Subcutaneous abdominal adipose tissue (tissue), 5 donors: Measurements from ENCODE around the gene COL8A2.

Experiments
- H3K27ac ChIP-seq: one replicate; pipeline ENCODE4 v1.7.0; 2013; ENCODE audit warnings: low read depth, mild to moderate bottlenecking, inconsistent platforms, low read length, moderate library complexity
- H3K27me3 ChIP-seq, 5 donors: one replicate each; pipeline ENCODE4 v1.7.0; 2013; ENCODE audit warnings: low read length in 5 of 5, inconsistent platforms in 1 of 5; ENCODE audit not compliant: control insufficient read depth in 5 of 5, insufficient read depth in 4 of 5
- H3K36me3 ChIP-seq, 5 donors: one replicate each; pipeline ENCODE4 v1.7.0; 2013; ENCODE audit warnings: low read length in 5 of 5; ENCODE audit not compliant: control insufficient read depth in 5 of 5, insufficient read depth in 5 of 5
- H3K4me1 ChIP-seq, 5 donors: one replicate each; pipeline ENCODE4 v1.7.0; 2013; ENCODE audit warnings: low read length in 5 of 5, mild to moderate bottlenecking in 3 of 5, moderate library complexity in 1 of 5; ENCODE audit not compliant: control insufficient read depth in 5 of 5, insufficient read depth in 5 of 5
- H3K4me3 ChIP-seq, 5 donors: one replicate each; pipeline ENCODE4 v1.7.0; 2013; ENCODE audit warnings: low read length in 5 of 5, low read depth in 1 of 5
- H3K9ac ChIP-seq, 5 donors: one replicate each; pipeline ENCODE4 v1.7.0; 2013; ENCODE audit warnings: low read length in 5 of 5, mild to moderate bottlenecking in 4 of 5, moderate library complexity in 3 of 5
- H3K9me3 ChIP-seq, 5 donors: one replicate each; pipeline ENCODE4 v1.7.0; 2013; ENCODE audit warnings: low read length in 5 of 5; ENCODE audit not compliant: control insufficient read depth in 5 of 5
- donor health status: healthy.
- donor health status: healthy.
- donor health status: healthy.
- donor health status: healthy.
- donor health status: healthy.

COL8A2 gene

DNA sequence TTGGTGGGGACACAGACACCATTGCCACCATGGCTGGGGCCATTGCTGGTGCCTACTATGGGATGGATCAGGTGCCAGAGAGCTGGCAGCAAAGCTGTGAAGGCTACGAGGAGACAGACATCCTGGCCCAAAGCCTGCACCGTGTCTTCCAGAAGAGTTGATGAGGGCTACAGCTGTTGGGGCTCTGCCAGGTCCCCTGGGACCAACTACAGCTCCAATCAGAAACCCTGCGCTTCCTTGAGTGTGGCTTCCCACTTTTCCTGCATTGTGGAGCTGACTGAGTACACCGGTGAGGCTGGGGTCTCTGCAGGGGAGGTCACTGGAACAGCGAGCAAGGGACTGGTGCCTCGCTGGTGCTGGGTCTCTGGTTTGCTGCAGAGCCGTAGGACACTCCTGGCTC, 31.8 kb downstream of the COL8A2 start:
- Histone ChIP-seq H3K9me3 (no peaks in the 10 kb centered on the region), H3K36me3 (peaks cover 0 to 57% (median 48%) of the 10 kb centered on the region in 5 donors), H3K27me3 (no peaks in the 10 kb centered on the region), H3K9ac (peak overlapping the region in 1 of 5 donors; percentile 20), H3K4me3 (no peak overlapping the region), H3K4me1 (peaks cover 2 to 59% (median 42%) of the 10 kb centered on the region in 5 donors), H3K27ac (peak overlapping the region; percentile 55)

DNA sequence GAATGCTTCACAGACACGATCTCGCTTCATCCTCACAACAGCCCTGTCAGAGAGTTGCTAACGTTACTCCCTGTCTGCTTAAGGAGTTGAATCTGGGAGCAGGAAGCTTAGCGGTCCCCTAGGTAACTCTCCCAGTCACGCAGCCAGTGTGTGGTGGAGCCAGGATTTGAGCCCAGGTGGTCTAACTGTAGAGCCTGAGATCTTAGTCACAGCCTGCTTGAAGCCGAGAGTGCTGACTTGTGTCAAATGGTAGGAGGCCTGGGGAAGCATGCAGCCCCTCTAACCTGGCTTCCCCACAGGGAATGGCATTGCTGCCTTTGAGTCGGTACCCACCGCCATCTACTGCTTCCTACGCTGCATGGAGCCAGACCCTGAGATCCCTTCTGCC, 32.2 kb downstream of the COL8A2 start:
- H3K9ac ChIP-seq = no peak overlapping the region
- no peaks in the 10 kb centered on the region for H3K27me3 ChIP-seq
- peaks cover 2 to 62% (median 45%) of the 10 kb centered on the region in 5 donors for H3K4me1 ChIP-seq
- H3K36me3 ChIP-seq = peaks cover 0 to 57% (median 48%) of the 10 kb centered on the region in 5 donors
- no peak overlapping the region for H3K27ac ChIP-seq
- H3K4me3 ChIP-seq = no peak overlapping the region
- no peaks in the 10 kb centered on the region for H3K9me3 ChIP-seq

DNA sequence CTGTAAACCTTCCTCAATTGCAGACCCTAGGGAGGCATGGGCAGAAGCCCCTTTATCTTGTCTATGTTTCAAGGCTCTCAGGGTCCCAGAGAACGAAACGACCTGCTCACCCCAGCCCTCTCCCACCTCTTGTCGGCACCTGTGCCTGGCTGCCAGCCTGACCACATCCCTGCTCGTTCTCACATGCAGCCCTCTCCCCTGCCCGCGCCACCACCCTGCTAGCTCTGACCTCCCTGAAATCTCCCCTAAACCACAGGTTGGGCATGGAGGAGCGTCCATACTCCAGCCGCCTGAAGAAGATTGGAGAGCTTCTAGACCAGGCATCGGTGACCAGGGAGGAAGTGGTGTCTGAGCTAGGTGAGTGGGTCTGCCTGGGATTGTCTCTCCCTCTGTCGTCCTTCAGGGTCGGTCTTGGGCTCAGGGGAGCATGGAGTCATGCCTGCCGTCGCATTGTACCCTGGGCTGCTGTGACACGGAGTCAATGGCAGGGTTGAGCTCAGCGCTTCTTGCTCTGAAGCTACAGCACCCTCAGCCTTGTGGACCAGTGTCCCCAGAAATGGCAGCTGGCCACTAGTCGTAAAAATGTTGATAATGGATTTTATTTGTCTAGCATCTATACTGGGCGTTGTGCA, 32.7 kb downstream of the COL8A2 start:
- H3K36me3 ChIP-seq = peaks cover 0 to 57% (median 48%) of the 10 kb centered on the region in 5 donors
- H3K4me3 ChIP-seq = no peak overlapping the region
- H3K27ac ChIP-seq = no peak overlapping the region
- no peaks in the 10 kb centered on the region for H3K27me3 ChIP-seq
- H3K4me1 ChIP-seq = peaks cover 2 to 62% (median 45%) of the 10 kb centered on the region in 5 donors
- H3K9ac ChIP-seq = no peak overlapping the region
- H3K9me3 ChIP-seq = no peaks in the 10 kb centered on the region

DNA sequence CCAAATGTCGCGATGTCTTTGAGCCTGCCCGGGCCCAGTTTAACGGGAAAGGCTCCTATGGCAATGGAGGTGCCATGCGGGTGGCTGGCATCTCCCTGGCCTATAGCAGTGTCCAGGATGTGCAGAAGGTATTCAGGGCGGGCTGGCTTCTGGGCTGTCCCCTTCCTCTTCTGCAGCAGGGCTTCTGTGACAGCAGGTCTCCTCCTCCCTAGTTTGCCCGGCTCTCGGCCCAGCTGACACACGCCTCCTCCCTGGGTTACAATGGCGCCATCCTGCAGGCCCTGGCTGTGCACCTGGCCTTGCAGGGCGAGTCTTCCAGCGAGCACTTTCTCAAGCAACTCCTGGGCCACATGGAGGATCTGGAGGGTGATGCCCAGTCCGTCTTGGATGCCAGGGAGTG, 33.3 kb downstream of the COL8A2 start:
- peaks cover 2 to 62% (median 45%) of the 10 kb centered on the region in 5 donors for H3K4me1 ChIP-seq
- peaks cover 0 to 53% (median 48%) of the 10 kb centered on the region in 5 donors for H3K36me3 ChIP-seq

DNA sequence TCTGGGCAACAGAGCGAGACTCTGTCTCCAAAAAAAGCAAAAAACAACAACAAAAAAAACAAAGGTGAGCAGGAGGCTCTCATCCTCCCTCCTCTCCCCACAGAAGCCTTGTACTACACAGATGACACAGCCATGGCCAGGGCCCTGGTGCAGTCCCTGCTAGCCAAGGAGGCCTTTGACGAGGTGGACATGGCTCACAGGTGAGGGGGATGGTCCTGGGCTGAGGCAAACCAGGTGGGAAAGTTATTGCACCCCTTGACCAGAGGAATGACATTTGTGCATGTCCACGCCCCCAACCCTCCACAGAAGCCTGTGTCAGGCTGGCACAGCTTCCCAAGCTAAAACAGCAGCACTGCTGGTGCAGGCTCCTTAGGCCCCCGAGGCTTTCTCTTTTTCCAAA, 33.9 kb downstream of the COL8A2 start:
- Histone ChIP-seq H3K4me1 (peaks cover 2 to 59% (median 42%) of the 10 kb centered on the region in 5 donors), H3K9ac (no peak overlapping the region), H3K36me3 (peaks cover 0 to 49% (median 47%) of the 10 kb centered on the region in 5 donors), H3K4me3 (no peak overlapping the region), H3K27ac (no peak overlapping the region), H3K27me3 (no peaks in the 10 kb centered on the region), H3K9me3 (no peaks in the 10 kb centered on the region)

More for the DNA sequence above, 33.3 kb downstream of the COL8A2 start:
- no peak overlapping the region for H3K27ac ChIP-seq
- no peak overlapping the region for H3K4me3 ChIP-seq
- H3K27me3 ChIP-seq = no peaks in the 10 kb centered on the region
- no peak overlapping the region for H3K9ac ChIP-seq
- H3K9me3 ChIP-seq = no peaks in the 10 kb centered on the region

DNA sequence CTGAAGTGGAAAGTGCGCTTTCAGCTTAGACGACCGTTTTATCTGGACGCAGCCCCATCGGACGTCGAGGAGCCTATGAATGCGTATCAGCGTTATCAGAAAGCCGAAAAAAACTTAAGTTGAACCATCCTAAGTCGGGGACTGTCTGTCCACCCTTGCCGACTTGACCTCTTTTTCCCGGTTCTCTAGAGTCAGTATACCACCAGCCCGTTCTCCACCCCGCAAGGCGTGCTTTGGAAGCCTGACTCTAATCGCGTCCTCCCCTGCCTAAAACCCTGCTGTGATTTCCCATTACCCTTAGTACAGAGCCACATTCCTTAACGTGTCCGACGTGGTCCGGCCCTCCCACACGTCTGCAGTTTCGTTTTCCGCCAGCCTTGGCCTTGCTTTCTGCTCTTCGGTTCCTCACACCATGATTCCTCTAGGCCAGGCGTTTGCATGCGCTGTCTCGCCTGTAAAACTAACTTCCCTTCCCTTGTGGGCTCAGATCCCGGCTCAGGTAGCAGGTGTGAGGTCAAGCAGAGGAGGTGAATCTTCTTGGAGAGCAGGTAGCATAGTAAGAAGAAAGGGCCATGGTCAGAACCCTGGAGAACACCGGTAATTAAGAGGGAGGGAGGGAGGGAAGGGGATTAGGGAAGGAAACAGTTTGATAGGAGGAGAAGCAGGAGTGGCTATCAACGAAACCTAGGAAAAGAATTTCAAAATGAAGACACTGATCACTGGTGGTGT, 35.5 kb downstream of the COL8A2 start:
- Histone ChIP-seq H3K9ac (peak overlapping the region; percentile 22 to 92 (median 86)), H3K4me1 (peaks cover 2 to 48% (median 34%) of the 10 kb centered on the region in 5 donors), H3K9me3 (no peaks in the 10 kb centered on the region), H3K4me3 (peak overlapping the region; percentile 92 to 96 (median 94)), H3K27ac (peak overlapping the region; percentile 92), H3K36me3 (peaks cover 0 to 37% (median 36%) of the 10 kb centered on the region in 5 donors), H3K27me3 (peaks cover 0 to 7% (median 4%) of the 10 kb centered on the region in 5 donors)

DNA sequence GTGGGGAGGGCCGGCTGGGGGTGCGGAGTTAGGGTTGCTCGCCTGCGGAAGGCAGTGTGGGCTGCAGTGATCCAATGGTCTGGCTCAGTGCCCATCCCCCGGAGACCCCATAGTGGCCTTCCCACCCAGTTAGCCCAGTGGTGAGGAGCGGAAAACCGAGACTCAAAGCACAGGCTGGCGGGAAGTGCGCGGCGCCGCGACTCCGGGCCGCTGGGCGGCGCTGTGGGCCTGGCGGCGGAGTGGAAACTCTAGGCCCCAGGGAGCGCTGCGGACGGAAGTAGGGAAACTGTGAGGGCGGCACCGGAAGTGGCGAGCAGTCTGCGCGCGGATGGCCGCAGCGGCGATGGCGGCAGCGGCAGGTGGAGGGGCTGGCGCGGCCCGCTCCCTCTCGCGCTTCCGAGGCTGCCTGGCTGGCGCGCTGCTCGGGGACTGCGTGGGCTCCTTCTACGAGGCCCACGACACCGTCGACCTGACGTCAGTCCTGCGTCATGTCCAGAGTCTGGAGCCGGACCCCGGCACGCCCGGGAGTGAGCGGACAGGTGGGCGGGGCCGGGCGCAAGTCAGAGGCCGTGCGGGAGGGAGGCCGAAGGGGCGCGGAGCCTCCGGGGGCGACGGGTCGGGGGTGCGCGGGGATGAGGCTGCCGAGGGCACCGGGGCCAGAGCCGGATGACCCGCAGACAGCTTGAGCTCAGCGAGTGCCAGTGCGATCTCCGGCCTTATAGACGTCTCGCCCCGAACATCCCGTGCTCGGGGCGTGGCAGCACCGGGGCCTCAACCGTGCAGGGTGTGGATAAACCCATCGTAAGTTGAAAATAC, 36.2 kb downstream of the COL8A2 start, which contains the start of gene ADPRS:
ADPRS (plus strand) TSS at position 316 of the 816 bp plus-strand sequence; CDS start at position 329, 13 bp downstream.
- H3K9me3 ChIP-seq = no peaks in the 10 kb centered on the region
- H3K27me3 ChIP-seq = peaks cover 0 to 13% (median 4%) of the 10 kb centered on the region in 5 donors
- peaks cover 0 to 30% (median 29%) of the 10 kb centered on the region in 5 donors for H3K36me3 ChIP-seq
- H3K27ac ChIP-seq = peak within 1 kb of the TSS; percentile 92
- peaks cover 4 to 48% (median 35%) of the 10 kb centered on the region in 5 donors for H3K4me1 ChIP-seq
- peak within 1 kb of the TSS; percentile 48 to 92 (median 86) for H3K9ac ChIP-seq
- H3K4me3 ChIP-seq = peak within 1 kb of the TSS; percentile 92 to 96 (median 94)

DNA sequence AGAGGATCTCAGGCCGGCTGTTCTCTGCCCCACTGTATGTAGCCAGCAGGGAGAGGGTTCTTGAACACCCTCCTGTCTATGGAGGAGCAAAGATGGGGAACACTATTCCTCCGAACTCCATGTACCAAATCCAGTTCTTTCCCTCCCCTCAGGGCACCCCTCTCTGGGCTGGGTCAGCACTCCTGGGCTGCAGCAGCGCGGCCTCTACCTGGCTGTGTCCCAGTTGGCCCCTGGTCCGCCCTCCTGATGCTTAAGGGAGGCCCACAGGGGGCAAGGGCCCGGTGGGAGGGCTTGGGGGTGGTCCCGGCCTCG, 36.8 kb downstream of the COL8A2 start:
- peak overlapping the region; percentile 92 for H3K27ac ChIP-seq
- H3K4me1 ChIP-seq = peaks cover 4 to 46% (median 32%) of the 10 kb centered on the region in 5 donors
- peak overlapping the region; percentile 19 to 96 (median 94) for H3K4me3 ChIP-seq
- peaks cover 0 to 24% (median 23%) of the 10 kb centered on the region in 5 donors for H3K36me3 ChIP-seq
- peak overlapping the region; percentile 48 to 92 (median 86) for H3K9ac ChIP-seq
- peaks cover 0 to 13% (median 4%) of the 10 kb centered on the region in 5 donors for H3K27me3 ChIP-seq
- H3K9me3 ChIP-seq = no peaks in the 10 kb centered on the region

DNA sequence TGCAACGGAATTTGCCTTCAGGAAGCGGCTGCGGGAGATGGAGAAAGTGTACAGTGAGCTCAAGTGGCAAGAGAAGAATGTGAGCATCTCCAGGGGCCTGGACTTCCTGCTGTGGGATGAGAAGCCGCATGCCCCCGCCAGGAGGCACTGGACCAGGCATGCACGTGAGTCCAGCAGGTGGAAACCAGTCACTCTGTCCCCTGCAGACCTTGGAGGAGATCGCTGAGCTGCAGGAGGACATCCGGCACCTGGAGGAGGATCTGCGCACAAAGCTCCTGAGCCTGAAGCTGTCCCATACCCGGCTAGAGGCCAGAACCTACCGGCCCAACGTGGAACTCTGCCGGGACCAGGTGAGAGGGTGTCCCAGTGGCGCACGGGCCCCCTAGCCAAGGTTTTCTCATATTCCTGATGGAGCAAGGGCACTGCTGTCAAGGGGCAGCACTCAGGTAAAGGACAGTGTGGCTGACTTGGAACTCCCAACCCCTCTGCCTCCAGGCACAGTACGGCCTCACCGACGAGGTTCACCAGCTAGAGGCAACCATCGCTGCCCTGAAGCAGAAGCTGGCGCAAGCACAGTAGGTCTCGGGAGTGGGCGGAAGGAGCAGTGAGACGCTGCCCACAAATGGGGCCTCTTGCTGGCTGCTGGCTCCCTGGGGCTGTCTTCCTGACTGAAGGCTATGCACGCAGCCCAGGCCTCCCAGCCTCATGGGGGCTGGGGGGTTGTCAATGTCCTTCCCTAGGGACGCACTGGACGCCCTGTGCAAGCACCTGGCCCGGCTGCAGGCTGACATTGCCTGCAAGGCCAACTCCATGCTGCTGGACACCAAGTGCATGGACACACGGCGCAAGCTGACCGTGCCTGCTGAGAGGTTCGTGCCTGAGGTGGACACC, 37.5 kb downstream of the COL8A2 start:
- Histone ChIP-seq H3K9ac (no peak overlapping the region), H3K27ac (no peak overlapping the region), H3K9me3 (no peaks in the 10 kb centered on the region), H3K36me3 (peaks cover 0 to 17% (median 16%) of the 10 kb centered on the region in 5 donors), H3K4me1 (peaks cover 4 to 41% (median 28%) of the 10 kb centered on the region in 5 donors), H3K27me3 (peaks cover 0 to 13% (median 4%) of the 10 kb centered on the region in 5 donors), H3K4me3 (peak overlapping the region in 2 of 5 donors; percentile 19 to 94)
